ENCODE data around the gene SS18. TPM values are rescaled to one million over a fixed set of nuclear protein-coding genes. Genes with fewer than 3 reads are reported as not detected.

Gene SS18
- total RNA-seq, 1 donor from 2014 or later = 50.5 TPM

DNA sequence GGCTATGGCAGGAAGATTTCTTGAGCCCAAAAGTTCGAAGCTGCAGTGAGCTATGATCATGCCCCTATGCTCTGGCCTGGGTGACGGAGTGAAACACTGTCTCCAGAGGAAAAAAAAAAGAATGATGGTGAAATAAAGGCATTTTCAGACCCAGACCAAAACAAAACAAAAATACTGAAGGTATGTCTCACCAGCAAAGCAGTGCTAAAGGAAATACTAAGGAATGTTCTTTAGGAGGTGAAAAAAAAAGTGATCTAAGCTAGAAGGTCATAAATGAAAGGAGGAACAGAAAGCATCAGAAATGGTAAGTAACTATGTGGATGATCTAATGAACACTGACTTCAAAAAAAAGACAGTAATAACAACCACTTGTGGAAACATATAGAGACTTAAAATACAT lies 18.7 kb downstream of the SS18 start:
- no peak for DNase-seq (ENCODE audit: low read depth in 2 of 2)

DNA sequence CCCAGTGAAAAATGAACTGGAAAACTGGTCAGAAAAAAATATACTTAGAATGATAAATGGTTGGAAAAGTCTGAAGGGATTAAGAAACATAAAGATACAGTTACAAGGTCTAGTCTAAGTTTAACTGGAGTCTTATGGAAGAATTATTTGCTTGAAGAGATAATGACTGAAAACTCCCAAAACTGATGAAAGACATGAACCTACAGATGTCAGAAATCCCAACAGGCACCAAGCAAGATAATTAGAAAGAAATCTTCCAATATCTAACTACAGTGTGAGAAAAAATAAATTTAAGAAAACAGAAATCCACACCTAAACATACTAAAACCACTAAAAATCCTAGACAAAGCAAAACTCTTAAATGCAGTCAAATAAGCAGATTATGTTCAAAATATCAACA lies 19.4 kb downstream of the SS18 start:
- DNase-seq (ENCODE audit: low read depth in 2 of 2) = no peak

DNA sequence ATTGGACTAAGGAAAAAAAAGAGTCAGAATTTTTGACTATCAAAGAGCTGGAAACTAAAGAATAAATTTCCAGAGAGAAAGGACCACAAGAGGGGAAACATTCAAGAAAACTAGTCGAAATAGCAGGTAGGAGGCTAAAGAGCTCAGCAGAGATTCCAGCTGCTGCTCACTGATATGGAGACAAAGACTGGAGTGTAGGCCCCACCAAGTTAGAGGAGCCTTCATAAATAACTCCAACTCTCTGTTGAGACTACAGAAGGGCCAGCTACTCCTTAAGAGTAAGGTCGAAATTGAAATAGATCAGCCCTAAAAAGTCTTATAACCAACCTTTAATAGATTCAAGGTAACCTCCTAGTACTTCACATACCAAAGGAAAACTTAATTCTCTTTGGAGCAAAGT lies 31.1 kb downstream of the SS18 start:
- no peak for DNase-seq (ENCODE audit: low read depth in 2 of 2)

DNA sequence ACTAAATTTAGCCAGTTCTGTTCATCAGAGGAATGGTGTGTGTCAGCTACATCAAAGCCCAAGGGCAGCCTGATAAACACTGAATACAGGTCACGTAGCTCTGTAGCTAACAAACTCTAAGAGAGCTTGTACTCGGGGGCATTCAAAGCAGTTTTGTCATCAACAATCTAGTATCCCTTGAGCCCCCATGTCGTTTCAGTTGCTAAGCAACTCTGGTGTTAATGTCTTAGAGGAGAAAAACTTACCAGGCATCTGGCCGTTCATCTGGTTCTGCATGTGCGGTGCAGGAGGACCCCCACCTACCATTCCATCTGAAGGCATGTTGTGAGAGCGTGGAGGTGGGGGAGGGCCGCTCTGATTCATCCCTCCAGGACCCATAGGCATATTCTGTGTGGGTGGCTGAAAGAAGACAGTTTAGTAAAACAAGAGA lies 33.1 kb downstream of the SS18 start:
- no peak for DNase-seq (ENCODE audit: low read depth in 2 of 2)

DNA sequence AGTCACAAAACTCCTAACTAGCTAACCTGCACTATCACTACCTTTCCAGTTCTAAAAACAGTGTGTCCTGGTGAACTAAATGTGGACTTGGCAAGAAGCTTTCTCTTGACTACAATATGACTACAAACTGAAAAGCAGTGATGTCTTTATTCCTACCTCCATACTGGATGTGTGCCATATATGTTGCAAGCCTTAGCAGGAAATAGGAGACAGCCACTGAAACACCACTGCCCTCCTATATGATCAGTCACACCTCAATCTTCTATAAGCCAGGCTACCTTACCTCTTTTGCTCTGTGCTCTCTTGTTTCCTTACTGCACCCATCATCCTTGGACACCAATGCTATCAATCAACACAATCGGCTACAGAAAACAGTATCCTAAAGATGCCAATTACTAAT lies 34.1 kb downstream of the SS18 start:
- DNase-seq (ENCODE audit: low read depth in 2 of 2) = no peak

DNA sequence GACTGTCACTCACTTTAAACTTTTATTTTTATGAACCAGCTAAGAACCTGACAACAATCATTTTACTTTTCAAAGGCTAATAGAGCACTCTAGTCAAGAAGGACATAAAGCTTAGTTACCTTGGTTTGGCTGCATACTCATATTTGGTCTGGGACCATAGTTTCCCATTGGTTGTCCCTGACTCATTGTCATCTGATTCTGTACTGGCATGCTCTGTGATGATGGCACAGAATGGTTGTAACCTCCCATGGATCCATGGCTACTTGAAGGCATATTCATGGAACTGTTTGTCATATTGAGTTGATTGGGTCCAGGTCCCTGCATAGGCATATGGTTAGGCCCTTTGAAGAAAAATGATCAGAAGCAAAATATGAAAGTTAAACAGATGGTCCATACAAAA lies 37.9 kb downstream of the SS18 start:
- no peak for DNase-seq (ENCODE audit: low read depth in 2 of 2)

DNA sequence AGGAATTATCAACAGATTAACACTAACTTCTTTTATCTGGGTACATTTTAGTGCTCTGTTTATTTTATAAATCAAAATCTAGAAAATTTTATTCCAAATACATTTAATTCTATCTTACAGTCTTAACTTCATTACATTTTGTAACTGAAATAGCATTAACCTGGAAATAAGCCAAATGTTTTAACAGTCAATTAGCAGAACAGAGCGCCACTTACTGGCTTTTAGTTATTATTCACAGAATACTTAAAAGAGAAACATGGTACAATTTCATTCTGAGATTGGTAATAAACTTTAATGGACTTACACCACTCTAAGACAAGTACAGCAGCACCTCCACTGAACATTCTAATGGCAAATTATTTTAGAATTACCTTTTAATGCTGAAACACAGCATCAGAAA lies 38.6 kb downstream of the SS18 start:
- peak in 1 of 2 donors; percentile 19 for DNase-seq (ENCODE audit: low read depth in 2 of 2)

DNA sequence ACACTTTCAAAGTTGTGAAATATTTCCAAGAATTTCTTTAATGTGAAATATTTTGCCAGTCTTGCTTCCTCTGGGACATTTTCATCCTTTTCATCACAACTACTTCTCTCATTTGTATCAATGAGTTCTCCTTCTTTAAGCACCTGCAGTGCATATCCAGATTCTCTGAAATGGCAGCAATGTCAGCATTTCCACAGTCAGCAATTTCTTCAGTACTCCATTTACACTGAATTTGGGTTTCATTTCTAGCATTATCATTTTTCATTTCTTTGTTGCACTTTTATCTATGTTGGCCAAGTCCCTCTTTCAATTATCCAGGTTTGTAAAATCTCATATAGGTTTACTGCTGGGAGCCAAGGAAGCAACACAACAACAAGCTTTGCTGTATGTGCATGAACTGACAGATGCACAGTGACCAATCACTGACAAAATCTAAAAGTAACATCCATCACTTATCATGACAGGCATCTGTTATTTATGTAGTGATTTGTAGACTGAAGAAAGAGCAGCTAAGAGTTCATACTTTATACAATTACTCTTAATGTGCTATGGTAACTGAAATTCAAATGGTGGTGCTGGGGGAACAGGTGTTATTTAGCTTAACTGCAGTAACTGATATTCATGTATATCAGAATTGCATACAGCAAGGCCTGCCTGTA lies 43.9 kb downstream of the SS18 start:
- no peak for DNase-seq (ENCODE audit: low read depth in 2 of 2)

DNA sequence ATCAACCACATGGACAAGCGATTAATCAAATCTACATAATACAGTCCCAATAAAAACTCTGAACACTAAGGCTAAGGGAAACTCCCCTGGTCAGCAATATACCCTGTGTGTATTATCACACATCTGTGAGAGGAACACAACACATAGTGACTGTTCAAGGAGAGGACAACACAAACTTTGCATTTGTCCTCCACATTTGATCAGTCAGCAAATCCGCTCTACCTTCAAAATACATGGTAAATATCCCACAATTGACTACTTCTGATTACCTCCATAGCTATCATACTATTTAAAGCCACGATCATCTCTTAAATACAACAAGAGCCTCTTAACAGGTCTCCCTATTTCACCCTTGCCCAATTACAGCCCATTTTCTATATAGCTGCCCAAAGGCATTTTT lies 45.6 kb downstream of the SS18 start:
- DNase-seq (ENCODE audit: low read depth in 2 of 2) = no peak

DNA sequence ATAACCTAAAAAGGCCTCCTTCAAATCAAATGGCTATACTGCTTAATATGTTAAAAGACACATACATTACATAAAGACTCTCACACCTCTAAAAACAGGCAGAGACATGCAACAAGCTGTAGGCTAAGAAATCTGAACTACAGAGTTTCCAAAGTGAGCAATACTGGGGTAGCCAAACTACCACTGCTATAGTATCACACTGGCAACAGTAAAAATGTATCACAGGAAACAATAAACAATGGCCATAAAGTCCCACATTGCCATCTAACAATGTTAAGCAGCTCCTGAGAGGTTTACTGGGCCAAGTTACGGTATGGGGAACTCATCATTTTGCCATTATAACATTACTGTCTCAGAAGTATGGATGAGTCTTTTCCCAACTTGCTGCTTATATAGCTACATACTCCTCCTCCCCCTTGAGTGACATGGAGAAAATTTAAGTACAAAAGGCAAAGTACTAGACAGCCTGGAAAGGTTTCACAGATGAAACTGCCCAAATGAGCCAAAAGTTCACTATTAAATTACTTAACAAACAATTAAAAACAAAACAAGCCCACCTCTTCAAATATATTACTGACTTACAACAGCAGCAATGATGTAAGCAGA lies 50.3 kb downstream of the SS18 start:
- peak in 1 of 2 donors; percentile 64 for DNase-seq (ENCODE audit: low read depth in 2 of 2)

DNA sequence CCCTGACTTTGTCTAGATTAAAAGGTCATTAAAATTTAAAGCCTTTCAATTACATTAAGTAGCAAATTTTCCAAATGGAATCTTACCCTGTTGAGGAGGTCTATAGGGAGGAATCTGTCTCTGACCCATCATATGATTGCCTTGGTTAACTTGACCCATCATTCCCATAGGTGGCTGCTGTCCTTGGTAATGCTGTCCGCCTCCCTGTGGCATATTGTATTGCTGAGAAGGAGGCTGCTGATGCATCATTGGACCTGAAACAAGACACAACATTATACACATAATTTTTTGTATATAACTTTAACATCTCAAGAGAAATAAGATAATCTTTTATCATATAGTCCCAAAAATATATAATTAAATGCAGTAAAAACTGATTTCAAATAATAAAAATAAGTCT lies 51.2 kb downstream of the SS18 start:
- DNase-seq (ENCODE audit: low read depth in 2 of 2) = no peak

DNA sequence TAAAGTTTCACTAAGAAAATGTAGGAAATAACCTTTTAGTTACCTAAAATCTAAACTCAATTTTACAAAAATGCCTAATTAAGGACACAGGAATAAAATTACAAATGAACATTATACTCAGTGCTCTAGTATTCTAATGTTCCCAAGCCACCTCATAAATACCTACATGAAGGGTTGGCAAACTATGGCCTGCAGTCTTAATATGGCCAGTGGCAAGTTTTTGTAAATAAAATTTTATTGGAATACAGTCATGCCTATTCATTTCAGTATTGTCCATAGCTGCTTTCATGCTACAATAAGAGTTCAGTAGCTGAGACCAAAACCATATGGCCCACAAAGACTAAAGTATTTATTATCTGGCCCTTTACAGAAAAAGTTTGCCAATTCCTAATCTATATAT lies 53.8 kb downstream of the SS18 start:
- no peak for DNase-seq (ENCODE audit: low read depth in 2 of 2)

DNA sequence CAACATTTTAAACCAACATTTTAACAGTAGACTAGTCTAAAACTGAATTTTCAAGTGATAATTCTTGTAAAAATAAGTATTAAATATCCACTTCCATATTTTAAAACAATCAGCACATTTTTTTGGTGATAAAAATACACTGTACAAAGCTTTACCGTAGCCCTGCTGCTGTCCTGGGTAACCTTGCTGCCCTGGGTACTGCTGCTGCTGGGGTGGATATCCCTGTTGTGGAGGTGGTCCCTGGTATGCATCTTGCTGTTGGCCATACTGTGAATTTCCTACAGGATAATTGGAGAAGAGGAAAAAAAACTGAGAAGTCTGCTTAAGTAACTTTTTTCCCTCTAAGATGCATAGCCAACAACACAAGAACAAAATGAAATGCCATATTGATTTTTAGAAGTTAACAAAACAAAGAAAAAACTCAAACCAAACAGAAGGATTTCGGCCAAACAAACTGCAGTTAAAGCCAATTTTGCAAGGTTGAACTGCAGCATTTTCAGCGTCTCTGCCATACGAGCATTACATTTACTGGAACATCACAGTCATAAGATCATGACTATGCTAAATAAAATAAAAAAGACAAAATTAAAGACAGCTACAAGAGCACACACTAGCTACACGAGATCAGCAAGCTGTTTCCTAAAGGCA lies 55.4 kb downstream of the SS18 start:
- DNase-seq (ENCODE audit: low read depth in 2 of 2) = no peak

DNA sequence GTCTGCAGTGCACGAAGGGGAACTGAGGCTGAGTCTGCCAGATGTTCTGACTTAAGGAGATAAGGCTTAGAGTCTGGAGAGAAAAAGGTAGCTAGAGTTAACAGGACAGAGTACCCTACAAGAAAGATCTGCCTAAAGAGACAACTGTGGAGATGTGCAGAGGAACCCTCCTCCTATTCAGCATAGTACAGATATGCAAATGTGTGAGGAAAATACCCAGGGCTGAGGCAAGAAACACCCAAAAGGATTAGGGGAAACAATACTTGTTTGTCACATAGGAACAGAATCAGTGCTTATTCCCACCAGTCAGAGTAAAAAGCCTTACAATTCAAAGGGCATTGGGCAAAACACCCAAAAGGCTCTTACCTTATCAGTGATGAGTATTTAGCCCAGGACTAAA lies 67.8 kb downstream of the SS18 start:
- no peak for DNase-seq (ENCODE audit: low read depth in 2 of 2)

DNA sequence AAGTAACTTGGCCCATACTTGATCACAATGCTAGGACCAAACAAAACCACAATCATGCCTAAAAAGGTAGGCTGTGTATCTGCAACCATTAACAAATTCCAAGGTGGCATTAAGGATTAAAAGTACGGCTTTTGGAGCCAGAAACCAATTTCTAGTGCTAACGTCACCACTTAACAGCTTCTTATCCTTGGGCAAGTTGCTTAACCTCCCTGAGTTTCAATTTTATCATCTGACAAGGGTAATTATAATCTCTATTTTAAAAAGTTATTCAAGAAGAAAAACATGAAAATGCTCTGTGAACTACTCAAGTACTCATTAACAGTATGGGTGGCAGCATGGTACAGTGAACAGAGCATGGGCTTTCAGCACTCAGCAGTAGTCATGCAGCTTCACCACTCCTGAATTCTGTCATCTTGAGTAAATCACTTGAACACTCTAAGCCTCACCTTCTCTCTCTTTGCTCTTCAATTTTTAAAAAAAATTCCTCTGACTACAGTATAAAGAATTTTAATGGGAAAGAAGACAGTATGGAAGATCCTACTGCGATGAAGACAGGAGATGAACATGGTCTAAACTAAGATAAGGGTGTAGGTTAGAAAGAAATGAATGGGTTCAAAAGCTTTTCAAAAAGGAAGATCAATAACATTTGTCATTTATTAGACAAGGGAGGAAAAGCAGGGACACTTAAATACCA lies 69.2 kb downstream of the SS18 start:
- DNase-seq (ENCODE audit: low read depth in 2 of 2) = no peak

DNA sequence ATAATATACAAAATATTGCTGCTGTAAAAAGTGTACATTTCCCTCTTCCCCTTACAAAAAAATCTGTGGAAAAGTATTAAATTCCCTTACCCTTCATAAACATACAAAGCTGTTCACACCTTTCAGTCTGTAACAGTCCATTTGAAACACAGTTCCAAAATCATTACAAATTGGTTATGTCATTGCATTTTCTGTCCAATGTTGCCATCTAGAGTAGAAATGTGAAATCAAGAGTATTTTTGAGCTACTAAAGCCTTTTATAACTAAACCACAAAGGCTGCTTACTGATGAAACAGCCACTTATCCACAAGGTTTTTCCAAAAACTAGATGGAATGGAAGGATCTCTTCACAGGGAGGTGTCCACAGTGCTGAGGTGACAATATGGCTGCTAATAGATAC lies 72.5 kb downstream of the SS18 start:
- peak; percentile 2 to 9 for DNase-seq (ENCODE audit: low read depth in 2 of 2)

DNA sequence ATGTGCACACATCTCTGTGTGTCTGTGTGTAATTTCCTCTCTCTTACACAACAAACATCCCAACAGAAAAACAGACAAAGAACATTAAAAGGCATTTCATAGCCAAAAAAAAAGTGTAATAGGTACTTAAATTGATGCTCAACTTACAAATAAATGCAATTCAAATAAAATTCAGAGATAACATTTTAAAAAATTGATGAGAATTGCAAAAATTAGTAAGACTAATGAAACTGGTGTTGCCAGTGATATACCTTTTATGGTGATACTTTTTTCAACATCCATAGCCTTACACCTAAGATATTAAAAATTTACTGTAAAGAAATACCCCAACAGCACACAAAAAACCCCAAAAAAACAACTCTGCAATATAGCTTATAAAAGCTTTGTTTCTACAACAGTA lies 76.0 kb downstream of the SS18 start:
- DNase-seq (ENCODE audit: low read depth in 2 of 2) = no peak

DNA sequence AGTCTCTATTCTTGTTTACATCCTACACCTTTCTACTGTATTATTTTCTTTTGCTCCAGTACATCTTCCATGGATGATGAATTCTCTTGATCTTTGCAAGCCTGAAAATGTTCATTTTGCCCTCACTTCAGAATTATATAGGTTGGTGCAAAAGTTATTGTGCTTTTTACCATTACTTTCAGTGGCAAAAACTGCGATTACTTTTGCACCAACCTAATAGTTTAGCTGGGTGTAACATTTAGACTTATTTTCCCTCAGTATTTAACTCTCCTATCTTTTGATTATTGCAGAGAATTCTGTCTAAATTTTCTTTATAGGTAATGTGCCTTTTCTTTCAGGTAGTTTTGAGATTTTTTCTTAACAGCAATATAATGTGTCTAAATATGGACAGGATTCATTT lies 81.8 kb downstream of the SS18 start:
- DNase-seq (ENCODE audit: low read depth in 2 of 2) = no peak

DNA sequence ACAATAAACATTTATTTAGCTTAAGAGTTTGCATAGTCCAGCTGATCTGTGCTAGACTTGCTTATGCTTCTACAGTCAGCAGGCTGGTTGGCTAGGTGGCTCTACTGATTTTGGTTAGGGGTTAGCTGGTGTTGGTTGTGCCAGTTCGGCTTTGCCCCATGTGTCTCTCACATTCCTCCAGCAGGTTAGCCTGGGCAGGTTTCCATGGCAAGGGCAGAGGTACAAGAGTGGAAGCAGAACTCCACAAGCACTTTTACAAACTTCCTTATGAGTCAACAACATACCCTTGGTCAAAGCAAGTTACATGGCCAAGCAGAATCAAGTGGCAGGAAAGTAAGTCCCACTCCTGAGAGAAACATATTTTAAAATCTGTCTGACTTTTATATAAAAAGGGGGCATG lies 82.3 kb downstream of the SS18 start:
- DNase-seq (ENCODE audit: low read depth in 2 of 2) = no peak

DNA sequence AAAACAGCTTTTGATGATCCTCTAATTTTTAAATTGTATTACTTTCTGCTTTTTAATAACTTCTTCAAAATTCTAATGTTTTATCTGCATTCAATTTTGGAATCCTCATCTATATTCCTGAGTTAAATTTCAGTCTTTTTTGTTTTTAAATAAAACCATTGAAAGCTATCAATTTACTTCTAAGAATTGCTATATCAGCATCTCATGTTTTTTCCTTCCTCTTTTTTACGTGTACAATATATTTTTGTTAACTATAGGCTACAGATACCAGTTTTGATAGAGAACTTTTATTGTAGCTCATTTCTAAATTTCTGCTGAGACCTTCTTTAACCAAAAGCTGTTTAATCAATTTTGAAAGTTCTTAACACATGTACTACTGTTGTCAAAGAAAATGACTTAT lies 84.5 kb downstream of the SS18 start:
- no peak for DNase-seq (ENCODE audit: low read depth in 2 of 2)

DNA sequence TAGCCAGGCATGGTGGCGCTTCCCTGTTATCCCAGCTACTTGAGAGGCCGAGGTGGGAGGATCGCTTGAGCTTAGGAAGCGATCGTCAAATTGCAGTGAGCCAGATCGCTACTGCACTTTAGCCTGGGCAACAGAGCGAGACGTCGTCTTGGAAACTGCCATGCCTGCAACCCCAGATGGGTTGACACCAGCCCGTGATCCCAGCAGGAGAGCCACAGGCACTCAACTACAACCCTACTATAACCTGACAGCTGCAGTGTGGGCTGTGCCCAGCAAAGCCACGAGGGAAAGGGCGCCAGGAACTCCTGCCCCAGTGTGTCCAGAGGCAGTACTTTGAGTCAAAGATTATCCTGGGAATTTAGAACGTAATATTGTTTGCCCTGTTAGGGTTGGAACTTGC lies 85.6 kb downstream of the SS18 start:
- no peak for DNase-seq (ENCODE audit: low read depth in 2 of 2)

DNA sequence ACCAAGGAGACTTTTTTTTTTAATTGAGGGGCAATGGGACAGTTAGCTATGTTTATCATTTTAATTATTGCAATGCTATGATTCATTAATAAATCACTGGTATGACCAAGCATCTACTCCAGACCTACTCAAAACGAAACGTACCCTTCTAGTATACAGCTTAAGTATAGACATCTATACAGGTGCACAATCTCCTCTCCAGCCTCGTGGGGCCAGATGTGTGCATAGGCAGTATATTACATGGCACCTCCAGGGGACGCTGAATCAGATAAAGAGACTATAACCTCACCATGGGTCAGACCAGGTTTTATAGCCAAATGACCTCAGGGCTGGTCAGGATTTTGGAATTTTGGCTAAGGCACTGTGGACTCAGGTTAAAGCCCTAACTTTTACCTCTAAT lies 86.6 kb downstream of the SS18 start:
- no peak for DNase-seq (ENCODE audit: low read depth in 2 of 2)

DNA sequence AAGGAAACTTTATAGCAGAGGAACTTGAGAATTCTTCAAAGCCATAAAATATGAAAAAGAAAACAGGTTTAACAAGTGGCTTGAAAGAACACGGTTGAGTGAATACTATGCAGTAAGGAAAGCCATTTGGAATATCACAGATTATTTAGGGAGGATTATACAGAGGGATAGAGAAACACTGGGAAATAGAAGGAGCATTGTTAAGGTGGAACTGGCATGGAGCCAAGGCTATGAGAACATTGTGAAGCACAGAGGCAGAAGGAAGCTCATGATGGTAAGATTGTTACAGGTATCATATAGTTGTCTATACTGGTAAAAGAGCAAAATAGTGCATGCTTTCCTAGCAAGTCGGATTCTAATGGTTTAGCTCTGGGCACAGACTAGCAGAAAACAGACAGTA lies 87.1 kb downstream of the SS18 start:
- peak in 1 of 2 donors; percentile 48 for DNase-seq (ENCODE audit: low read depth in 2 of 2)

Measured in dermis microvascular lymphatic vessel endothelial cell (primary cell).